CD1c-positive myeloid dendritic cell (primary cell): ENCODE measurements around the gene CATSPER3.

Experiments
- DNase-seq: peaks from one replicate; pipeline ENCODE4 v3.0.0-alpha.2; 2016; ENCODE audit errors: extremely low spot score

The CATSPER3 gene

DNA sequence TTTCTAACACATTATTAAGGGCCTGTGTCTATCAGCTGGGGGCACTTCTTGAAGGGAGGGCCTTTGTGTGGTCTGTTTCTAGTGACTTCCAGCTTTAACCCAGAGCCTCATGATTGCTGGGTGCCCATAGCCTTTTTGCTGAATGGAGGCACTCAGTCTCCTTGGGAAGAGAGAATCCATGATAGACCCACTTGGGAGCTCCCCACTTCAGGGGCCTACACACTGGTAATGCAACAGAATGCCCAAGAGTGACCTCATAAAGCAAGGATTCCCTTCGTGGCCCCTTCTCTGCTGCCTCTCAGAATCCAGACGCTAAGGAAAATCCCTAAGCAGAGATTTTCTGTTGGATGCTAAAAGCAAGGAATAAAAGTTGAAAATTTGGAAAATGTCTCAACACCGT is at the start of gene CATSPER3:
Gene CATSPER3, plus strand, starts transcription at position 301 of the 400 bp plus-strand sequence. Its CDS starts 85 bp downstream, at position 386.
- DNase-seq, result no peak

DNA sequence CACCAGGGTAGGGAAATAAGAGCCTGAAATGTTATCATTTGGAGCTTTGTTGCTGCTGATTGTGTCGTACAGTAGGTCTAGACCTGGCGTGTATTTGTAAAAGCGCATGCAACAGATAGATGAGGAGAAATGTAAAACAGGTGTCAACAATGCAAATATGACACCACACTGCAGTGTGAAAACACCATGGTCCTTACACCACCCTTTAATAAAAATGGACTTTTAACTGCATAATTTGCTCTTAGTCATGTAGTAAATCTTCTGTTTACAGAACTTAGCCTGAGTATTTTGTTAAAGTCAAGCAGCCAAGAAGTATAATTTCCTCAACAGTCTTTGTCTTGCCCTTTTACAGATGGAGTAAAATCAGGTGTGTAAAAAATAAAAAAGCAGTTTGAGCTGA is 48.8 kb upstream of the CATSPER3 start:
- DNase-seq, result no peak

DNA sequence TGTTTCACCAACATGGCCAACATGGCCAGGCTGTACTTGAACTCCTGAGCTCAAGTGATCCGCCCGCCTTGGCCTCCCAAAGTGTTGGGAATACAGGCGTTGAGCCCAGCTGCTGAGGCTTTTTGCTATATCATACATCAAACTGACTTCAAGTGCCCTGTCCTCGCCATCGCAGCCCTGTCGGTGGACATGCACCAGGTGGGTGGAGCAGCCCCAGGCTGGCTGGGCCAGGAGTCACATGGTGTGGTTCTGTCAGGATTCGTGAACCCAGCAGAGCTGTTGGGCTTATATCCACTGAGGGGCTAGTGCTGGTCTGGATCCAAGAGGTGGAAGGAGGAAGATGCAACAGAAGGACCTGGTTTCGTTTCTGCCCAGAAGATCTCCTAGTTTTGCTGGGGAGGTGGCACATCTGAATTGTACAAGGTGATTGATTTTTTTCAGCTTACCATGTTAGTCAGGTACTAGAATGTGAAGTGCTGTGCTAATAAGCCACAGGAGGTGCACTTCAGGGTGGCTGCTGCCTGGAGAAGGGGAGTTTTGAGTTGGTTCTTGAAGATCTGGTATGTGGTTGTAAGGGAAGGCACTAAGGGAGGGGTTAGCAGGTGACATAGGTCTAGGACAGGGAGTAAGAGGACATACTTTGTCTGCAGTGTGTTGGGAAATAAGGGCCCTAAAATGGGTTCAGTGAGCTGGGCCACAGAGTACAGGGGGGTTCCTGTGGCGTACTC is 46.7 kb upstream of the CATSPER3 start:
- DNase-seq, result no peak

DNA sequence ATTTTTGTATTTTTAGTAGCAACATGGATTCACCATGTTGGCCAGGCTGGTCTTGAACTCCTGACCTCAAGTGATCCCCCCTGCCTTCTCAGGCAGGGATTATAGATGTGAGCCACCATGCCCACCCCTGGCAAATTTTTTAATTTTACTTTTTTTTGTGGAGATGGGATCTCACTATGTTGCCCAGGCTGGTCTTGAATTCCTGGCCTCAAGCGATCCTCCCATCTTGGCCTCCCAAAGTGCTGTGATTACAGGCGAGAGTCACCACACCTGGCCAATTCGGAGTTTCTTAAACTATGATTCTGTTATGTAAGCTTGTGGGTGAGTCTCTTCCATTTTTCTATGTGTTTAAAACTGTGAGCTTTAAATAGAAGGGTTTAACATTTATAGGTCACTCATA is 35.2 kb upstream of the CATSPER3 start:
- DNase-seq, result no peak

DNA sequence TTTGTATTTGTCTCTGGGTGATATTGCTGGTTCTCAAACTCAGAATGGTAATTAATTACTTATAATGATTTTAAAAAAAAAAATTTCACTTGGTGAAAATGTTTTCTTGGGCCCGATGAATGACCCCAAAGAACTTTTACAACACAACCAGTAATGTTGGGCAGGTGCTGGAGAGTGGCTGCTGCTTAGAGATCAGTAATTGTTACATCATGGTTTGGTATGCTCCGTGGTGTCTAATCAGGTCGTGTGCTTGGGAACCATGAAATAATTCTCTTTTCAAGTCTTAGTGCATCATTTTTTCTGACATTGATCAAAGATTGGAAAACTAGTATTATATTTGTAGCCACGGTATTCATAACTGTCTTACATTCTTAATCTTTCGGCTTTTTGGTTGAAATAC is 33.5 kb upstream of the CATSPER3 start:
- DNase-seq, result no peak

DNA sequence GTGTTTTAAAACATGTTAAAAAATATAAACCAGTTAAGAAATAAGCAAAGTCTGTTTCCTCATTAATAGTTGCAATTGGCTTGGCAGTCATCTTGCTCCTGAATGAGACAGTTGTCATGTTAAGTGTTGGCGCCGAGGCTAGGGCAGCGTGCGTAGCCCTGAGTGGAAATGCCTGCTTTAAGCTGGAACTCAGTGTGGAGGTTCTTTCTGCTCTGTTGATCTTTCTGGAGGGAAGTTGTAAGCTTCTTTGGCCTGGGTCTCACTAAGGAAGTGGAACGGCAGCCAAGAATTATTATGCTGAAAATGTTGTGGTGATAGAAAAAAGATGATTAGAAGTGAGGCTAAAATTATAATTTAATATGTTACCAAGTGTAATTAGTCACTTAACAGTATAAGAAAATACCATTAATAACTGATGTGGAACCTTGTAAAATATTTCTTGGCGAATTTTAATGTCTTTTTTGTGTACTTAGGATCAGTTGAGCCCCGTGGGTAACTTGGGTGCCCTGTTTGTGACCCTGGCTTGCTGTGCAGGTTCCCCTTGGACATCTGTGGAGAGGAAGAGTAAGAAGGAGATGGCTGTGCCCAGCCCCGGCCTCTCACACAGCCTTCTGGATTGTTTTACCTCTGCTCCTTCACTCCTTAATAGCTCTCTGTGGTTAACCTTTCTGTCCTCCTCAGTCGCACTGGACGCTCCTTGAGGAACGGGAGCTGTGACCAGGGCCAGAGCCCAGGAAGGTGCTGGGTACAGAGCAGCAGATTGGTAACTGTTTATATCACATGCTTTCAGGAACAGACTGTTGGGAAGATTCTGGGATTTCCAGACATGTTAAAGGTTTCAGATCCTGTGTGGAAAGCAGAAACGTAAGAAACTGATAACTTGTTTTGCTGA is 31.8 kb upstream of the CATSPER3 start:
- DNase-seq, result no peak

DNA sequence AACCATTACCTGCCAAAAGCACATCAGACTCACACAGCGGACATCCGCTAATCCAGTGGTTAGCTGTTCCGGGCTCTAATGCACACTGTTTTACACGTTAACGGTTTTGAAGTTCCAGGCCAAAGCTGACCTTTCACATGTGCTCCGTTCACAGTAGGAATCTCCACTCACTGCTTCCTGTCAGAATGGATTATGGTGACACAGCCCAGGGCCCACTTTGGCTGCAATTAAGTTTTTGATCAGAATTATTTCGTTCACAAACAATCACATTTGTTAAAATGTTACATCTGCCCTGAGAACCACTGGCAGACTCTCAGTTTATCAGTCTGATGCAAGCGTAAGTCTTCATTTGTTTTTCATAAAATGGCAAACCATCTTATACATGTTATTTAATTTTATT is 30.2 kb upstream of the CATSPER3 start:
- DNase-seq, result no peak

DNA sequence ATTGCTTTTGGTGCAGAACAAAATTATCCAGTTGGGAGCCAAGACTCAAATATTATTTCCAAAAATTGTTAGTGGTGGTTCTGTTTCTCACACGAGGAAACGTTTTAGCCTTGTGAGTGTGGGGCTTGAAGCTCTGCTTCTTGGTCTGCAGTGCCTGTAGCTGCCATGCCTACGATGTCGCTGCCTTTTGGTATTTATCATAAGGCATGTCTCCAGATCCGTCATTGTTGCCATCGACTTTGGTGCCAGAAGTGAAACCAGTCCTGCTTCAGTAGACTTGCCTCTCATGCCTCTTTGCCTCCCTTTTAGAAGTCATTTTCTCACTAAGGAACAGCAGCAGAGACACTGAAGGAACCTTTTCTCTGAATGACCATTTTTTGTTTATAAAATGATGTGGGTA is 29.7 kb upstream of the CATSPER3 start:
- DNase-seq, result no peak

DNA sequence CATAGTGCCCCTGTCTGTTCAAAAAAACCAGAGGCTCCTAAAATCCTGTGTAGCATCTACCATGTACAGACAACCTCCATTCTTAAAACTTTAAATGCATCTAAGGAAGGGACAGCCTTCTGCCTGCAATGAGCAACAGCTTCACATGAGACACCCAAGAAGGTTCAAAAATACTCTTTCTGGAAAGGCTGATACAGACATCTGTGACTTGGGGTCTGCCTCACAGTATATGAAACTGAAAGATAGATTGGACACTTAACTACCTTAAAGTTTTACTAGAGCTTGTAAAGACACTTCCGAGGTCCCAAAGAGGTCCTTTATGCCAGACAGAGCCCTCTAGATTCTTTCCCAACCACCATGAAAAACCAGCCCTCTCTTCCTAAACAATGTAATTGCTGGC is 28.2 kb upstream of the CATSPER3 start:
- no peak for DNase-seq

DNA sequence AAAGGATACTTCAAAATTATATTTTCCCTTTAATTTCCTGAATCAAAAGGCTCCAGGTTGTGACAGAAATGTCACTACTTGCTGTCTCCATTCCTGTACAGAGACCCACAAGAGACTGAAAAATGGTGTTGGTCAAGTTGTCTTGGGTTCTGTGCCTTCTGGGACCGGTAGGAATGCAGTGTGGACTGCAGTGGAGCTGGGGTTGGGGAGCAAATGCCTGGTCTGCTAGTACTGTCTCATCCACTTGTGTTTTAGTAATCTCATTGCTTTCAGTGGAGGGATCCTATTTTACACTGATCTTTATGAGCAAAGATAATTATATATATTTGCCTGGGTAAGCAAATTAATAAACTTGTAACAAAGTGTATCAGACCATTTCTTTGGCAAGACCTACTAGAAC is 24.2 kb upstream of the CATSPER3 start:
- no peak for DNase-seq

DNA sequence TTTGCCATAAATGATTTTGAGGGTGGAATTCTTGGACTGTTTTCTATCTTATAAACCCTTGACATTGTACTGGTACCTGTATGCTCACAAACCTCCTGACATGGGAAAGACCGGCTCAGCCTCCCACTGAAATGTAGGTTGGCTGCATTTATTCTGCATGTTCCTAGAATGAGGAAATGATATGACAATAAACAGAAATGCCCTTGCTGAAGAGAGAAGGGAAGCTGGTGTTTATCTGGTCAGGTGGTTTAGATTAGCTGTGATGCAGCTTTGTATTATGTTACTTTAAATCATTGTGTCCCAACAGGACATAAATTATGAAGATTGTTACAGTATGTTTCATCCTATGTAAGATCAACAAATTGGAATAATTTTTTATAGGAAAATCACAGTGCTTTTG is 23.1 kb upstream of the CATSPER3 start:
- no peak for DNase-seq

DNA sequence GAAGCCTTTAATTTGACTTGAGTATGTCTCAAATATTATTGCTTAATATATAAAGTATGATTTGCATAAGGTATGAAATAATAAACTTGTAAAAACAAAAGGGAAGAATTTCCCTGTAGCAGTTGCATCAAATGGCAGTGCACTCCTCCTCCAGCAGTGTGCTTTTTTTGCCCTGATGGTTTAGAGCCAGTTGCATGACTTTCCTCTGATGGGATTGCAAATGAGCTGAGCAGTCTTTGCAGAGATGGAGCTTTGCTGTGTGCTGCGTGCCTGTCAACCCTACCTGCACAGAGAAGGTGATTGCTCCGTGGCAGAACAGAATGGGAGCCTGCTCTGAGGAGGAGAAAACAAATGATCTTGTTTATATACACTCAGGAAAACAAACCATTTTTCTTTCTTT is 22.7 kb upstream of the CATSPER3 start:
- no peak for DNase-seq

DNA sequence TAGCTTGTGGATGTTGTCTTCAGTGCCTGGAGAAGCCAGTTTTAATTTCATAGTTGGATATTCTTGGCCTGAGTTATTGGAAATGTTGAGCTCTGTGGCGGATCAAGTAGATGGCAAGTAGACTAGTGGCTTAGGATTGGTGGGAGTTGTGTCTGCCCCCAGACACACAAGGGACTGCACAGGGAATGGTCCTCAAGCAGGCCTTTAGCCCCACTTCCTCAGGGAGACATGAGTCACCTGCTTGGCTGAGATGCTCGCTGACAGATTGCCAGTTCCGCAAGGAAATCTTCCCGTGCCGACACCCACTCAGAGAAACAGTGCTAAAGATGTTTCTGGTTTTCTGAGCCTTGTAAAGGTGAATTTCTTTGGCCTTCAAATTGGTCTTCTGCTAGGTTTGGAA is 18.8 kb upstream of the CATSPER3 start:
- peak; percentile 6 for DNase-seq

DNA sequence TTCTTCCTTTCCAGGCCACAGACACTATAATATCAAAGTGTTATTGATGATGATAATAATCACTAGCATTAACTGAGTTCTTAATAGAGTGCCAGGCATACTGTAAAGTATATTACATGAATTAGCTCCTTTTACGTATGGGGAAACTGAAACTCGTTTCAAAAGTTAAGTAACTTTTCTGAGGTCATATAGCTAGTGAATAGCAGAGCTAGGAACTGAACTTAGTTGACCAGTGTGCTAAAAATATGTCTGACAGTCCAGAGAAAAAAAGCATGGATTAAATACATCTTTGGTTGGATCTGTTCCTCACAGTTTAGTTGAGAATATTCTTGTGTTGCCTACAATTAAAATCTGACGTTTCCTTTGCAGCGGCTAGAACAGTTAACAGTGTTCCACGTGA is 18.4 kb upstream of the CATSPER3 start:
- no peak for DNase-seq

DNA sequence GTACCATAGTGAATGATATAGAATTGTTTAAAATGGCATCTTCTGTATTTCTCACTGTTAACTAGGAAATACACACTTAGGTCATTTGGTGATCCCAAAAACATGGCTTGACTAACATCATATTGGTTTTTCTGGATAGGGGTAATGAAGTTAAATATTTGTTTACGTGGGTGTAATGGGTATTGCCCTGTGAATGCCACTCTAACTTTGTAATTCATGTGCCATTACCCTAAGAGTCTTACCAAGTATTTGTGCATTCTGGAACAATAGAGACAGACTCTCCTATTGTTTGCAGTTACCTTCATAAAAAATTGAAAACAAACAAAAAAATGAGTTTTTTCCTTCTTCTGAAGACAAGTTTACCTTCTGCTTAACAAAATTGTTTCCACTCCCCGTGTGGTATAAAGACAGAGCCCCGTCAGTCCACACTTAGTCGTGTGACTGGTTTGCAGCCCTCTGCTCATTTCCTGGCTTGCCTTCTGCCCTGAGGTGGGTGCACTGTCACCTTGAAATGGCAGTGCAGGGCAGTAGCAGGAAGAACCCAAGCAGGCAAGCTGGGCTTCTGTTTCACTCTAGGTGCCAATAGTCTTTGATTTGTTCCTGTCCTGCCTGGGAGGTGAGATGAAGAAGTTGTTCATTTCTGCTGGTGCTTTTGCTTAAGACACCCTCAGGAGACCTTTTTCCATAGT is 9.6 kb upstream of the CATSPER3 start:
- DNase-seq, result no peak

DNA sequence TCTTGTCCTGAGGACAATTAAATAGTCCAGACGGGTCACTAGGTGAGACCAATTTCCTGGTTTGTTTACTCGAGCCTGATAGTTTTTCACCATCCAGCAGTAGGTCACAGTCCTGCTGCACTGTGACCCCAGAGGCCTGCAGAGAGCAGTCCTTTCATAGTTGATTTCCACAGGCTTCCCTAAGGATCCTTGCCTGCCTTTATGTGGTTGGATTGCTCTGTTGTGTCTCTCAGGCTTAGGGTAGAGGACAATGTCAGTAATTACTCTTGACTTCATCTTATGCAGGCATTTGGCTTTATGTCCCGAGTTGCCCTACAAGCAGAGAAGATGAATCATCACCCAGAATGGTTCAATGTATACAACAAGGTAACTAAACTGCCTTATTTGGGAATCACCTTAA is 9.0 kb upstream of the CATSPER3 start:
- DNase-seq, result no peak

DNA sequence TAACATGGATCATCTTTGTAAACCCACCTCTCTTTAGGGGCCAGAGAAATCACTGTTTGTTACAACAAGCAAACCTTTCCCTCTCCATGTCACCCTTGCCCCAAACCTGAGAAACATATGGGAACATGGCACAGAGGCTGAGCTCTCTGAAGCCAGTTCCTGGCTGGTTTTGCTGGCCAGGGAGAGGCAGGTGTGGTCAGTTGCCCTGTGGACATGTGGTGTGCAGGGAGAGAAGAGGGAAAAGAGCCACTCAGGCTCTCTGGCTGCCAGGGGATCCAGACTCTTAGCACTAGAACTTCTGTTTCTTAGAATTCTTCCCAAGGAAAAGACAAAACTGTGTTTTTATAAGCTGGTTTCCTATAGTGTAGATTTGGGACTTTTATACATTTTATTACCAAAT is 4.6 kb upstream of the CATSPER3 start:
- DNase-seq, result no peak

DNA sequence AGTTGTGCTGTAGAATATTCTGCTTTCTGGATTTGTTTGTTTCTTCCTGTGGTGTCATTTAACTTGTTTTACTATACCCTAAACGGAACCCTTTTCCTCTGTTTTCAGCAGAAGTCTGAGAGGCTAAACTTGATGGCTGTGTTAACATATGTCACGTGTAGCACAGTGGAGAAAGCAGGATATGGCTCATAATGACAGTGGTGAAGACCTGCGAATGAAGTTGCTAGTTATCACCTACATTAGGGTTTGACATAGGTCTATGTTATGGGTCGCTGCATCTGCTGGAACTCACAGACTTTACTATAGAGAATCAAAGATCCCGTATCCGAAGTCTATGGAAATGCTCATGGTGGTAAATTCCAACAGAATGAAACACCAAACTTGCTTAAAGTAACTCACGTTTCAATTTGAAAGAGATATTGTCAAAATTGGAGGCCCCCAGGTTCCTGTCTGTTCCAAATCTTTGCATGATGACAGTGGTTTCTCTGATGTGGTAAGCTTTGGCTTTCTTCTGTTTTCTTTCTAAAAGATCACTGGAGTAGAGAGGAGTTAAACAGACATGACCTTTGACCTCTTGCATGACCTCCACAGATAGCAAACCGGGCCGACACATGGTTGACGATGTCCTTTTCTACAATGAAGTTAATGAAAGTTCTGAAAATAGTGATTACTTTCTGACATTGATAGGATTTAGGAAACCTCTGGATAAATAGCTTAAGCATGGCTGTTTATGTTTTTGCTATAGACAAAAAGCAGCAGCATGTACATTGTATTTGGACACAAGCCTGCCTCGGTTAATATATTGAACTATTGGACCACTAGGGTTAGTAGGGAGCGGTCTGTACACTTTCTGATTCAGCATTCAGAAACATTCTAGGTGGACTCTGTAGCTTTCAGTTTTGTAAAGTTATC is 3.1 kb upstream of the CATSPER3 start:
- no peak for DNase-seq

DNA sequence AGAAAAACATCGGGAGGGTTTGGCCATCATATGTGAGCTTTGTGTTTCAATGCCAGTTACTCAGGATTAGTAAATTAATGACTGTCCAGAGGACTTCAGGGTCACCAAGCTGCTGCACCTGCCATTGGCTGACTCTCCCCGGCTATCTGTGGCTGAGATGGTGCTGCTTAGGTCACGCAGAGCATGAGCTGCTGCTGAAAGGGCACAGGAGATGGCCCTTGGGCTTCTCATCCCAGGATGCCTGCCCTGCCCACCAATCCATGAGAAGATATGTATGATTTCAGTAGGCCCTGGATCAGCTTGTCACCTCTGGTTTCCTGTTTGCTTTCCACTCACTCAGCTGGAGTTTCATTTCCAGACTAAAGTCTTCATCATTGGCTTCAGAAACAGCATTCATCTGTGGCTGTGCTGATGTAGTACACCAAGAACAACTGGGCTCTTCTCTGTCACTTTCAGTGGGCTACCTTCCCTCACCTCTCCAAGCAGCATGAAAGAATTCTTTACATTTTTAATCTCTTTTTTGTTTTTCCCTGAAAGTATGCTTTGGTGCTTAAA is 2.4 kb upstream of the CATSPER3 start:
- no peak for DNase-seq

DNA sequence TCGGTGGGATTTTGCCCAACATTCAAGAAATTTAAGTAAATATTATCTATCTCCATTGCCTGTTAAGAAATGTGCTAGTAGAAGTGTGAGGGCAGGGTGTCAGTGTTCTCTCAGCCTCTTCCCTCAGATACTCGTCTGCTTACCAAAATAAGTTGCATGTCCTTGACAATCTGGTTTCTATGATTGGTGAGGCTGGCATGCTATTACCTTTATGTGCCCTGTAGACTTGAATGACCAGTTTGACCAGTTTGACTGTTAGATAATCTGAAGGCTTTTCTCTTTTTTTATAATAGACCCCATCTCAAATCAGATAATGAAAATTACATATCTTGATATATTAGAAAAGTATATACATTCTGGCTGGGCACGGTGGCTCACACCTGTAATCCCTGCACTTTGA is 348 bp downstream of the CATSPER3 start:
- no peak for DNase-seq

DNA sequence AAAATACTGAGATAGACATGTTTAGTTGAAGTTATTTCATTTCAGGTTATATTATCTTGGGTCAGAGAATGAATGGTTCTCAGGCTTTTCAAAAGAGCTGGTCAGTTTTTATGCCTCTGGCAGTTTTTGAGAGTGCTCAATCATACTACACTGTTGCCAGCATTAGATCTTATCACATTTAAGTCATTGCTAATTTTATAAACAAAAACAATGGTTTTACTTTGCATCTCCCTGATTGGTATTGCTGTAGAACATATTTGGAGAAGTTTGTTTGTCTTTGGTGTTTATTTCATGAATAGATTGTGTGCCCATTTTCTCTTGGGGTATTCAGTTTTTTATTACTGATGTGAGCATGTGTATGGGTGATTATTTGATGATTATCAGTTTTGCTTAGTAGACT is 1.5 kb downstream of the CATSPER3 start:
- DNase-seq, result no peak
